Activated B cell treated with CpG ODN at 0.5 μM for 24 hours (primary cell): ENCODE data around the gene TEX11. TPM values are rescaled to one million over a fixed set of nuclear protein-coding genes. Genes with fewer than 3 reads are reported as not detected.
"Not testable (repeated sequence)": the region's sequence is repeated elsewhere in the genome, so short reads cannot be mapped to it uniquely, and the experiment has no call there.

ENCODE experiments used
- ATAC-seq: fragments of 200-7000 bp; cut with Tn5 transposase; one replicate; pipeline ENCODE4 v1.10.0; 2021; ENCODE audit warnings: low read depth, mild to moderate bottlenecking, moderate library complexity
- CTCF ChIA-PET: fragments of 350-600 bp; sonication (Branson Sonifier 250); formaldehyde crosslinking; loops from one replicate; lab custom pipeline; 2021; ENCODE audit warnings: antibody characterized with exemption; lab: Charles Lee
- POLR2A ChIA-PET: fragments of 350-600 bp; sonication (Branson Sonifier 250); formaldehyde crosslinking; loops from one replicate; lab custom pipeline; 2021; ENCODE audit warnings: antibody characterized with exemption; lab: Charles Lee
- DNase-seq: peaks from one replicate; pipeline ENCODE4 v3.0.0; 2022
- H3K27ac Mint-ChIP-seq: one replicate; pipeline ENCODE4 v1.8.0; 2020; ENCODE audit warnings: mixed read lengths
- H3K27me3 Mint-ChIP-seq: one replicate; pipeline ENCODE4 v1.8.0; 2021; ENCODE audit warnings: mixed read lengths
- H3K36me3 Mint-ChIP-seq: one replicate; pipeline ENCODE4 v1.8.0; 2021; ENCODE audit warnings: low read depth, mixed read lengths
- H3K4me1 Mint-ChIP-seq: one replicate; pipeline ENCODE4 v1.8.0; 2021; ENCODE audit warnings: mixed read lengths
- H3K4me3 Mint-ChIP-seq: one replicate; pipeline ENCODE4 v1.8.0; 2020; ENCODE audit warnings: mild to moderate bottlenecking, mixed read lengths
- H3K9me3 Mint-ChIP-seq: one replicate; pipeline ENCODE4 v1.8.0; 2020; ENCODE audit warnings: mixed read lengths
- CTCF ChIP-seq: fragments of 200-600 bp; IDR thresholded peaks from one replicate; pipeline ENCODE4 v1.8.0; 2022; ENCODE audit warnings: antibody characterized with exemption, mild to moderate bottlenecking
- intact Hi-C: fragments of 100-400 bp; cut with micrococcal nuclease; formaldehyde crosslinking; loops from one replicate; pipeline ENCODE4 v1.15.1; 2024
- total RNA-seq: library from RNA; stranded (reverse); gene quantifications from 2 replicates; pipeline ENCODE4 v1.2.3, GENCODE V29; 2022

Gene TEX11
- total RNA-seq, 1 donor from 2014 or later, result not detected

DNA sequence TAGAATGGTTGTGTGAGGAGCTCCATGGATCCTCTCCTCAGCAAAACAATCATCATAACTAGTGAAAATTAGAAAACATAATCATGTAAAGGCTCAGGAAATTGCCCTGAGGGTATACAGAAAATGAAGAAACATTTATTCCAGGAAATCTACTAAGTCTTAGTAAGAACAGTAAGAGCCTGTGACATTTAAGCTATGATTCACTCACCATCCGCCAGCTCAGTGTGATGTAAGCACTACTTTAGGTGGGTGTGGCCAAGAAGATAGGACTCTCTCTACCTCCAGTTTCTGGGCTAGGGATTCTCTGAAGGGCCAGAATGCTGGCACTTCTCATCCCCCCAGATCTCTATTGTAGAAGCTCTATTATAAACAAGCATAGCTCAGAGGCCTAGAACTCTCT, 316.4 kb downstream of the TEX11 start:
- H3K9me3 Mint-ChIP-seq, result peaks cover 4% of the 10 kb centered on the region
- no peak overlapping the region for H3K4me3 Mint-ChIP-seq
- no peak for ATAC-seq
- no peaks in the 10 kb centered on the region for H3K4me1 Mint-ChIP-seq
- no peak for TF ChIP-seq CTCF
- no peak for DNase-seq
- intact Hi-C loops, result no loop called here
- H3K27ac Mint-ChIP-seq, result no peak overlapping the region
- CTCF ChIA-PET, result no interaction called here
- H3K27me3 Mint-ChIP-seq, result peaks cover 2% of the 10 kb centered on the region
- H3K36me3 Mint-ChIP-seq, result no peaks in the 10 kb centered on the region
- POLR2A ChIA-PET, result interaction anchor here (0.7 kb wide), 1 partner anchor 148 kb away, joined by 3 read pairs; the partner anchor contains the start of gene DLG3

DNA sequence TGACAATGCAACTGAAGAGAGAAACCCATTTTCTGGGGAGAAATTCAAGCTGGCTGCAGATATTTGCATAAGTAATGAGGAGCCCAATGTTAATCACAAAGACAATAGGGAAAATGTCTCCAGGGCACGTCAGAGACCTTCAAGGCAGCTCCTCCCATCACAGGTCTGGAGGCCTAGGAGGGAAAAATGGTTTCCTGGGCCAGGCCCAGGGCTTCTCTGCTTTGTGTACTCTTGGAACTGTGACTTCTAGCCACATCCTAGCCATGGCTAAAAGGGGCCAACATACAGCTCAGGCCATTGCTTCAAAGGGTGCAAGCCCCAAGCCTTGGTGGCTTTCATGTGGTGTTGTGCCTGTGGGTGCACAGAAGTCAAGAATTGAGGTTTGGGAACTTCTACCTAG, 321.4 kb downstream of the TEX11 start:
- H3K36me3 Mint-ChIP-seq, DNase-seq, H3K27me3 Mint-ChIP-seq, H3K27ac Mint-ChIP-seq, intact Hi-C loops, H3K9me3 Mint-ChIP-seq, POLR2A ChIA-PET, ATAC-seq, H3K4me1 Mint-ChIP-seq, H3K4me3 Mint-ChIP-seq, CTCF ChIA-PET: not testable (repeated sequence)

DNA sequence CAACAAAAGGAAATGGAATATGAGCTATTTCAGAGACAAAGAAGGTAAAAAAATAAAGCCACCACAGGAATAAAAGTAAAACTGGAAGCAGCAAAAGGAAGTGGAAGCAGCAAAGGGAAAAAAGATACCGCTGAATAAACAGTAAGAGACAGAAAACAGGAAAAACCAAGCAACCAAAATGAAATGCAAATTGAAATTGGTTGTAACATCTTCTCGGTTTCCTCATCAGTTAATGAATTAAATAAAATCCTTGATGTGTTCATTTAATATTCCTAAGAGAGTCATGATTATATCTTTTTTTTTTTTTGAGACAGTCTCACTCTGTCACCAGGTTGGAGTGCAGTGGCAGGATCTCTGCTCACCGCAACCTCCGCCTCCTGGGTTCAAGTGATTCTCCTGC, 331.1 kb downstream of the TEX11 start:
- no peaks in the 10 kb centered on the region for H3K36me3 Mint-ChIP-seq
- intact Hi-C loops, result no loop called here

GRCh38 chrX:70569922-70570576, 338.5 kb downstream of the TEX11 start:
- POLR2A ChIA-PET, H3K36me3 Mint-ChIP-seq, ATAC-seq, H3K4me3 Mint-ChIP-seq, DNase-seq, H3K4me1 Mint-ChIP-seq, H3K9me3 Mint-ChIP-seq, H3K27ac Mint-ChIP-seq, intact Hi-C loops, H3K27me3 Mint-ChIP-seq, CTCF ChIA-PET: not testable (repeated sequence)

More for the DNA sequence above, 331.1 kb downstream of the TEX11 start:
- no peak for TF ChIP-seq CTCF
- POLR2A ChIA-PET, result no interaction called here
- CTCF ChIA-PET, result no interaction called here
- DNase-seq (no peak), ATAC-seq (no peak)
- Mint-ChIP-seq H3K4me1 (no peaks in the 10 kb centered on the region), H3K27me3 (peaks cover 3% of the 10 kb centered on the region), H3K4me3 (no peak overlapping the region), H3K9me3 (peaks cover 10% of the 10 kb centered on the region), H3K27ac (no peak overlapping the region)

GRCh38 chrX:70554948-70555347, 353.6 kb downstream of the TEX11 start:
- intact Hi-C loops, result loop anchor here (5.0 to 10.0 kb wide), 2 partner anchors 103 to 360 kb away; no protein-coding TSS in a partner anchor
- H3K27ac Mint-ChIP-seq, result no peak overlapping the region
- DNase-seq, result no peak
- H3K4me1 Mint-ChIP-seq, result no peaks in the 10 kb centered on the region
- no peaks in the 10 kb centered on the region for H3K9me3 Mint-ChIP-seq
- no peak overlapping the region for H3K4me3 Mint-ChIP-seq
- TF ChIP-seq CTCF, result no peak
- peaks cover 2% of the 10 kb centered on the region for H3K27me3 Mint-ChIP-seq
- no peaks in the 10 kb centered on the region for H3K36me3 Mint-ChIP-seq
- POLR2A ChIA-PET, result no interaction called here
- CTCF ChIA-PET, result no interaction called here
- no peak for ATAC-seq

DNA sequence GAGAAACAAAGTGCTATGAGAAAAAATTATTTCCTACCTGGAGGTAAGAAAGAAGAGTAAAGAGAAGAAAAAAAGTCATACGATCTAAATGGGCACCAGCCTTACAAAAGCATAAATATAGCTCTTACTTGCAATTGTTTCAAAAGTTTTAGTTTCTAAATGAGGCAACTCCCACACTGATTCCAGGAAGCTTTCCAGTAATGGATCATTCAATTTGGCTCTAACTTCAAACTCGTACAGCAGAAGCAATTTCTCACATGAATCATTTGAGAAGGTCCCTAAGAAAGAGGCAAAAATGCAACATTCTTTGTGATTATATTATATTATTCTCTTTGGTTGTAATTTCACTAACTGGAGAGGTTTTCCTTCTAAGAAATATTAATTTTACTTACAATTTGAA, 354.0 kb downstream of the TEX11 start:
- intact Hi-C loops, result loop anchor here (5.0 to 10.0 kb wide), 2 partner anchors 102 to 360 kb away; no protein-coding TSS in a partner anchor
- H3K9me3 Mint-ChIP-seq, result no peaks in the 10 kb centered on the region
- H3K36me3 Mint-ChIP-seq, result no peaks in the 10 kb centered on the region
- H3K4me3 Mint-ChIP-seq, result no peak overlapping the region
- H3K27me3 Mint-ChIP-seq, result peaks cover 2% of the 10 kb centered on the region
- ChIA-PET POLR2A (no interaction called here), CTCF (no interaction called here)
- TF ChIP-seq CTCF, result no peak
- no peak overlapping the region for H3K27ac Mint-ChIP-seq
- no peaks in the 10 kb centered on the region for H3K4me1 Mint-ChIP-seq
- no peak for ATAC-seq
- DNase-seq, result no peak
